SU-DHL-6 (cell line): ENCODE data around the gene EBP.

Experiments
- H2AFZ ChIP-seq: fragments of 200-600 bp; sonication (generic); 2 replicates; pipeline ENCODE4 v1.6.1; 2014; ENCODE audit warnings: low read depth, mild to moderate bottlenecking, moderate library complexity, mixed read lengths, antibody characterized with exemption, low read length; ENCODE audit not compliant: severe bottlenecking
- H3F3A ChIP-seq: fragments of 200-600 bp; shearing (Covaris generic); 2 replicates; pipeline ENCODE4 v1.6.0; 2016; ENCODE audit warnings: antibody characterized with exemption, mild to moderate bottlenecking; ENCODE audit not compliant: insufficient read depth
- H3K27ac ChIP-seq: fragments of 200-600 bp; sonication (generic); 2 replicates; pipeline ENCODE4 v1.5.1; 2016; ENCODE audit warnings: low read depth, mild to moderate bottlenecking, low read length, moderate library complexity, mixed read lengths
- H3K27me3 ChIP-seq: fragments of 200-600 bp; sonication (generic), shearing (Covaris generic); 2 replicates; pipeline ENCODE4 v1.6.0; 2014; ENCODE audit warnings: mild to moderate bottlenecking, low read length
- H3K36me3 ChIP-seq: fragments of 200-600 bp; sonication (generic); 2 replicates; pipeline ENCODE4 v1.6.1; 2014; ENCODE audit warnings: mild to moderate bottlenecking, low read length, mixed read lengths
- H3K4me2 ChIP-seq: fragments of 300-600, 200-600 bp; shearing (Covaris generic), sonication (generic); 2 replicates; pipeline ENCODE4 v1.6.0; 2014; ENCODE audit warnings: low read length, low read depth, mild to moderate bottlenecking; ENCODE audit not compliant: poor library complexity, severe bottlenecking
- H3K4me3 ChIP-seq: fragments of 200-600 bp; sonication (generic); 2 replicates; pipeline ENCODE4 v1.5.1; 2014; ENCODE audit warnings: antibody characterized with exemption, low read length, mild to moderate bottlenecking, mixed read lengths; ENCODE audit not compliant: insufficient read depth, poor library complexity, severe bottlenecking
- H3K79me2 ChIP-seq: fragments of 200-600 bp; sonication (generic); 2 replicates; pipeline ENCODE4 v1.6.1; 2014; ENCODE audit warnings: mild to moderate bottlenecking, low read length, moderate library complexity; ENCODE audit not compliant: insufficient read depth
- H3K9ac ChIP-seq: fragments of 200-600 bp; sonication (generic); 2 replicates; pipeline ENCODE4 v1.7.0; 2014; ENCODE audit warnings: mild to moderate bottlenecking, low read length
- H3K9me2 ChIP-seq: fragments of 200-600 bp; sonication (generic); replicated peaks from 2 replicates; pipeline ENCODE4 v1.6.1; 2014; ENCODE audit warnings: low read length; ENCODE audit not compliant: insufficient read depth
- H3K9me3 ChIP-seq: fragments of 200-600 bp; sonication (generic); 2 replicates; pipeline ENCODE4 v1.6.1; 2014; ENCODE audit warnings: low read length, mixed read lengths; ENCODE audit not compliant: insufficient read depth
- H4K20me1 ChIP-seq: fragments of 200-600 bp; sonication (generic); 2 replicates; pipeline ENCODE4 v1.6.1; 2014; ENCODE audit warnings: low read depth, mild to moderate bottlenecking, antibody characterized with exemption, low read length, moderate library complexity, mixed read lengths
- CTCF ChIP-seq: fragments of 200-600 bp; sonication (generic); IDR thresholded peaks from one replicate; pipeline ENCODE4 v1.5.1; 2017; ENCODE audit warnings: antibody characterized with exemption, mild to moderate bottlenecking, low read length, moderate library complexity; ENCODE audit not compliant: insufficient read depth, poor library complexity, severe bottlenecking
- EZH2phosphoT487 ChIP-seq: fragments of 200-600 bp; sonication (generic), shearing (Covaris generic); conservative IDR thresholded peaks from 2 replicates; pipeline ENCODE4 v1.6.1; 2018; ENCODE audit warnings: mild to moderate bottlenecking, antibody characterized with exemption, low read length, moderate library complexity, mixed read lengths

EBP gene

DNA sequence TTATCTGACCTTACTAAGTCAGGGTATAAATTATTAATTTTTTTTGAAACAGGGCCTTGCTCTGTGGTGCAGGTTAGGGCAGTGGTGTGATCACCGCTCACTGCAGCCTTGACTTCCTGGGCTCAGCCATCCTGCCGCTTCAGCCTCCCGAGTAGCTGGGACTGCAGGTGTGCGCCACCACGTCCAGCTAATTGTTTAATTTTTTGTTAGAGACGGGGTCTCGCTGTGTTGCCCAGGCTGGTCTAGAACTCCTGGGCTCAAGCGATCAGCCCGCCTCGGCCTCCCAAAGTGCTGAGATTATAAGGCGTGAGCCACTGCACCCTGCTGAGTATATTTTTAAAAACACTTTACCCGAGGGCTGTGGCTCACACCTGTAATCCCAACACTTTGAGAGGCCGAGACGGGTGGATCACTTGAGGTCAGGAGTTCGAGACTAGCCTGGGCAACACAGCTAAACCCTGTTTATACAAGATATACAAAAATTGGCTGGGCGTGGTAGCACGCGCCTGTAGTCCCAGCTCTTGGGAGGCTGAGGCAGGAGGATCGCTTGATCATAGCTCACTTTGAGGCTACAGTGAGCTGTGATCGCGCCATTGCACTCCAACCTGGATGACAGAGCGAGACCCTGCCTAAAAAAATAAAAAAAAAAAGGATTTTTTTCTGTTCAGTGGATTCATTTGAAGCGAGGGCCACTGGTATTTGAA lies 17.2 kb downstream of the EBP start:
- TF ChIP-seq CTCF, result no peak
- TF ChIP-seq EZH2phosphoT487, result no peak
- Histone ChIP-seq H2AFZ (peak overlapping the region; percentile 32), H3K4me2 (peak overlapping the region; percentile 41), H3K79me2 (peaks cover 12% of the 10 kb centered on the region), H3K36me3 (no peaks in the 10 kb centered on the region), H3K9me2 (no peaks in the 10 kb centered on the region), H3K9ac (no peak overlapping the region), H3K4me3 (peak overlapping the region; percentile 20), H3F3A (peaks cover 5% of the 10 kb centered on the region; the same call in 1 of the 2 replicates), H4K20me1 (no peaks in the 10 kb centered on the region), H3K9me3 (no peaks in the 10 kb centered on the region), H3K27me3 (no peaks in the 10 kb centered on the region), H3K27ac (no peak overlapping the region)

DNA sequence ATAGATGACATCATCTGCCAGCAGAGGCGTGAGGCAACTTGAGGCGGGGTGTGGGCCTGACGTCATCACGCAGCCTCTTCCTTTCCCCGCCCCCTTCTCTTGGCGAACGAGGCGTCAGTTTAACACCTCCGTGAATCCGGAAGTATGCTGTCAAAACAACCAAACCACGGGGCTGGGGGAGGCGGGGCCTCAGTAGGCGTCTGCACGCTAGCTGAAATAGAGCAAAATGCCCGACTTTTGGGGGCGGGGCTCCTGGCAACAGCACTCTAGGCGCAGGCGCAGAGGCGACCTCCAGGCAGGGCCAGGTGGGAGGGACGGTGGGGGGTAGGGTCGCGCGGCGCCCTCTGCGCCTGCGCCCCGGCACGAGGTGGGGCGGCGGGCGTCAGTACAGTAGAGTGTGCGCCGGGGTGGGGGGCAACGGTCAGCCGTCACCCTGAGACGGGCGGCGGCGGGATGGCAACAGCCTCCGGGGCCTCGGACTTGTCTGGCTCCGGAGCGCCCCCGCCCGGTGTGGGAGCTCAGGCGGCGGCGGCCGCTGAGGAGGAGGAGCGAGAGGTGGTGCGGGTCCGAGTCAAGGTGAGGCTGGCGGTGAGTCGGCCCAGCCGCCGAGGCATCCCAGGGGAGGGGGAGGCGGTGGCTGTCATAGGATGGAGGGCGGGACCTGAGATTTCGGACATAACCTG lies 17.9 kb downstream of the EBP start, which contains the start of gene TBC1D25:
TBC1D25 (plus strand) TSS at position 370 of the 683 bp plus-strand sequence; CDS start at position 454, 84 bp downstream.
- no peaks in the 10 kb centered on the region for H3K9me3 ChIP-seq
- peaks cover 12% of the 10 kb centered on the region for H3K79me2 ChIP-seq
- H3K27ac ChIP-seq, result peak within 1 kb of the TSS; percentile 67
- H3K4me3 ChIP-seq, result peak within 1 kb of the TSS; percentile 77
- H3K4me2 ChIP-seq, result peak within 1 kb of the TSS; percentile 70
- H3K9ac ChIP-seq, result peak within 1 kb of the TSS; percentile 75
- no peaks in the 10 kb centered on the region for H3K27me3 ChIP-seq
- H3K9me2 ChIP-seq, result no peaks in the 10 kb centered on the region
- H3K36me3 ChIP-seq, result no peaks in the 10 kb centered on the region
- H2AFZ ChIP-seq, result peak within 1 kb of the TSS; percentile 32
- no peaks in the 10 kb centered on the region for H4K20me1 ChIP-seq
- TF ChIP-seq CTCF (no peak), EZH2phosphoT487 (no peak)
- peaks cover 5% of the 10 kb centered on the region; the same call in 1 of the 2 replicates for H3F3A ChIP-seq

- peak overlapping the region; percentile 75 for H3K9ac ChIP-seq
- peak overlapping the region; percentile 77 for H3K4me3 ChIP-seq
- peaks cover 12% of the 10 kb centered on the region for H3K79me2 ChIP-seq
- peak overlapping the region; percentile 70 for H3K4me2 ChIP-seq
- H3K36me3 ChIP-seq, result no peaks in the 10 kb centered on the region
- no peaks in the 10 kb centered on the region for H4K20me1 ChIP-seq
- no peaks in the 10 kb centered on the region for H3K9me2 ChIP-seq
- H2AFZ ChIP-seq, result peak overlapping the region; percentile 26
- TF ChIP-seq CTCF, result no peak
- no peak for TF ChIP-seq EZH2phosphoT487
- H3K9me3 ChIP-seq, result no peaks in the 10 kb centered on the region
- H3F3A ChIP-seq, result peaks cover 5% of the 10 kb centered on the region; the same call in 1 of the 2 replicates
- H3K27me3 ChIP-seq, result no peaks in the 10 kb centered on the region
- peak overlapping the region; percentile 67 for H3K27ac ChIP-seq
These were observed 18.4 kb downstream of the EBP start for GRCh38 chrX:48540028-48540375.
